D721Med (cell line): Measurements from ENCODE around the gene ACSM2A.
"Not testable (repeated sequence)": the region's sequence is repeated elsewhere in the genome, so short reads cannot be mapped to it uniquely, and the experiment has no call there.

Source experiments
- DNase-seq: peaks from one replicate; pipeline ENCODE4 v3.0.0; 2011; ENCODE audit warnings: low spot score; ENCODE audit not compliant: insufficient read length
- FAIRE-seq: peaks from 2 replicates; lab custom pipeline; 2011; peaks lifted over from hg19 to GRCh38; lab: Jason Lieb, UNC
- TF ChIP-seq, protein P1 (sequence below): IDR thresholded peaks from 2 replicates; pipeline ENCODE4 v1.5.1; 2012; ENCODE audit warnings: mild to moderate bottlenecking, control low read depth; ENCODE audit not compliant: insufficient read depth; ENCODE audit errors: missing control alignments

The ACSM2A gene, protein sequence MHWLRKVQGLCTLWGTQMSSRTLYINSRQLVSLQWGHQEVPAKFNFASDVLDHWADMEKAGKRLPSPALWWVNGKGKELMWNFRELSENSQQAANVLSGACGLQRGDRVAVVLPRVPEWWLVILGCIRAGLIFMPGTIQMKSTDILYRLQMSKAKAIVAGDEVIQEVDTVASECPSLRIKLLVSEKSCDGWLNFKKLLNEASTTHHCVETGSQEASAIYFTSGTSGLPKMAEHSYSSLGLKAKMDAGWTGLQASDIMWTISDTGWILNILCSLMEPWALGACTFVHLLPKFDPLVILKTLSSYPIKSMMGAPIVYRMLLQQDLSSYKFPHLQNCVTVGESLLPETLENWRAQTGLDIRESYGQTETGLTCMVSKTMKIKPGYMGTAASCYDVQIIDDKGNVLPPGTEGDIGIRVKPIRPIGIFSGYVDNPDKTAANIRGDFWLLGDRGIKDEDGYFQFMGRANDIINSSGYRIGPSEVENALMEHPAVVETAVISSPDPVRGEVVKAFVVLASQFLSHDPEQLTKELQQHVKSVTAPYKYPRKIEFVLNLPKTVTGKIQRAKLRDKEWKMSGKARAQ

DNA sequence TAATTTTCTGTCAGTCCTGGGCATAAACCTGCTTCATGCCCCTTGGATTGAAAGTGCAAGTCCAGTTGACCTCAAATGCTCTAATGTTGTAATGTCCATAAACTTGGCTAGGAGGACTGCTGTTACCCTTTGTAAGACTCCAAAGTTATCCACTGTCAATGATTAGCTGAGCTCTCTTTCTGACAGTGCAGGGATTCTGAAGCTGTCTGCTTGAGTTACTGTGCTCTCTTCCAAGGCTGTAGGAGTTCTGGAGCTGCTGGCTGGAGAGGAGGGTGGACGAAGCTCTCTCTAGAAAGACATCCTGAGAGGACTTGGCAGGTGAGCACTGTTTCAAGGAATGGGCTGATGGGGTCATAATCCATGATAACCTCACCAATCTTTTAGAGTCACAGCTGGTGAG lies at the start of gene ACSM2A:
Gene ACSM2A (plus strand): TSS at position 158 of the 400 bp plus-strand sequence. CDS start 8,594 bp downstream, outside the sequence.
- DNase-seq, FAIRE-seq: not testable (repeated sequence)

DNA sequence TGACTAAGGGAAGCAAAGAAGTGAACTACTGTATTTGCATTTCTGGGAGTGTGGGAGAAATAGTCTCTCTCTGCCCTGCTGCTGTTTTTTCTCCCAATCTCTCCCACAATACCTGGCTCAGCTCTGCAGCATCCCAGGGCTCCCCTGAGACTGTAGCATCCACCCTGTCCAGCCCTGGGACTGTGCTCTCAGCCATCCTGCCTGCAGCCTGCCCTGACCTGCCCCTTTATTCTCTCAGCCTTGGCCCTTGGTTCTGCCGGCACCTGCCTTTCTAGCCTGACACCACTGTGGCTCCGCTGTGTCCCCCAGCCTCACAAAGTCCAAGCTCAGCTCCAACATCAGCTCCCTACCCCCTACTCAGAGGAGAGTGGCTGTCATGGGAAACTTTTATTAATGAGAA lies 48.7 kb upstream of the ACSM2A start:
- no peak for FAIRE-seq
- no peak for DNase-seq
- TF ChIP-seq, protein P1, sequence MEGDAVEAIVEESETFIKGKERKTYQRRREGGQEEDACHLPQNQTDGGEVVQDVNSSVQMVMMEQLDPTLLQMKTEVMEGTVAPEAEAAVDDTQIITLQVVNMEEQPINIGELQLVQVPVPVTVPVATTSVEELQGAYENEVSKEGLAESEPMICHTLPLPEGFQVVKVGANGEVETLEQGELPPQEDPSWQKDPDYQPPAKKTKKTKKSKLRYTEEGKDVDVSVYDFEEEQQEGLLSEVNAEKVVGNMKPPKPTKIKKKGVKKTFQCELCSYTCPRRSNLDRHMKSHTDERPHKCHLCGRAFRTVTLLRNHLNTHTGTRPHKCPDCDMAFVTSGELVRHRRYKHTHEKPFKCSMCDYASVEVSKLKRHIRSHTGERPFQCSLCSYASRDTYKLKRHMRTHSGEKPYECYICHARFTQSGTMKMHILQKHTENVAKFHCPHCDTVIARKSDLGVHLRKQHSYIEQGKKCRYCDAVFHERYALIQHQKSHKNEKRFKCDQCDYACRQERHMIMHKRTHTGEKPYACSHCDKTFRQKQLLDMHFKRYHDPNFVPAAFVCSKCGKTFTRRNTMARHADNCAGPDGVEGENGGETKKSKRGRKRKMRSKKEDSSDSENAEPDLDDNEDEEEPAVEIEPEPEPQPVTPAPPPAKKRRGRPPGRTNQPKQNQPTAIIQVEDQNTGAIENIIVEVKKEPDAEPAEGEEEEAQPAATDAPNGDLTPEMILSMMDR: no peak

DNA sequence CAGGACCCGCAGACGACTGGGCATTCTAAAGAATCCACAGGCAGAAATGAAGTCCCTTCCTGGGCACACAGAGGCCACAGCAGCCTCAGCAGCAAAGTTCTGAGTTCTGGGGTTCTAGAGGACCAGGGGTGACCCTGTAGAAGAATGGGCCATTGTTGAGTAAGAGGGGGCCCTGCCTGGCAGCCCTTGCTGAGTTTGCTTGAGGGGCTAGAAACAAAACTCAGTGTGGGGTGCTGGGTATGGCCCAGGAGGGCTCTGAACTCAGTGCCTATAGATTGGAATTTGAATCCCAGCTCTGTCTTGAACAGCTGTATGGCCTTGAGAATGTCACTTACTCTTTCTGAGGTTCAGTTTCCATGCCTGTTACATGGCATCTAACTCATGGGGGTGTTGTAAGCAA lies 46.7 kb upstream of the ACSM2A start, which contains the start of gene PDILT:
Gene PDILT (minus strand): TSS at position 101 of the 400 bp plus-strand sequence. CDS start 5,437 bp downstream, outside the sequence.
- DNase-seq: no peak
- TF ChIP-seq, protein P1: no peak
- no peak for FAIRE-seq

DNA sequence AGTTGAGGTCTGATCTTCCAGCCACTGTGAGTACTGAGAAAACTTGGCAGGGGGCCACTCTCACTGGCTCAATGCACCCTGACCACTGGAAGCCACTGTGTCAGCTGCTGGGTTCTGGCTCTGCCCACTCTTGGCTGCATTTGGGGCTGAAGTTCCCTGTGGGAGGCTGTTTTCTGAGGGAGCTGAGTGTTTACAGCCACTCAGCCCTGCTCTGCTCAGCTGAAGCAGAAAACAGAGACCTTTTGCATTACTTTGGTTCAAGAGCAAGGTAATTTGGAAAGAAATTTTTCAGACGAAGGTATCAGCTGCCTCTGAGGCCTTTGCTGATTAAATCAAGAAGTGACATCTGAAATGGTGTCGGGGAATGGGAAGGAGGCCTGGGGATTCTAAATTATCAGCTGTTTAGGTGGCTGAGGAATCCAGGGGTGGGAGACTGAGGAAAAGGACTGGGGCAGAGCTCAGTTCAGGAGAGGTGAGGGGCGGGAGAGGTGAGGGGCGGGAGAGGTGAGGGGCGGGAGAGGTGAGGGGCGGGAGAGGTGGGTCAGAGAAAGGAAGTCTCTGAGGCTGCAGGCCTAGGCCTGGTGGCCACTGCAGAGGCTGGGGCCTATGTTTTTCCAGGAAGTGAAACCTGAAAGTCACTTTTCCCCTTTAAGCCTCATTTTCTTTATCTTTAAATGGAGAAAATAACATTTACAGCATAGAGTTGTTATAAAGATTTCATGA lies 41.8 kb upstream of the ACSM2A start, which contains the start of gene ACSM5:
Gene ACSM5 (plus strand): TSS at position 137 of the 723 bp plus-strand sequence. CDS start 1,951 bp downstream, outside the sequence.
- no peak for FAIRE-seq
- DNase-seq: no peak
- TF ChIP-seq, protein P1: no peak

DNA sequence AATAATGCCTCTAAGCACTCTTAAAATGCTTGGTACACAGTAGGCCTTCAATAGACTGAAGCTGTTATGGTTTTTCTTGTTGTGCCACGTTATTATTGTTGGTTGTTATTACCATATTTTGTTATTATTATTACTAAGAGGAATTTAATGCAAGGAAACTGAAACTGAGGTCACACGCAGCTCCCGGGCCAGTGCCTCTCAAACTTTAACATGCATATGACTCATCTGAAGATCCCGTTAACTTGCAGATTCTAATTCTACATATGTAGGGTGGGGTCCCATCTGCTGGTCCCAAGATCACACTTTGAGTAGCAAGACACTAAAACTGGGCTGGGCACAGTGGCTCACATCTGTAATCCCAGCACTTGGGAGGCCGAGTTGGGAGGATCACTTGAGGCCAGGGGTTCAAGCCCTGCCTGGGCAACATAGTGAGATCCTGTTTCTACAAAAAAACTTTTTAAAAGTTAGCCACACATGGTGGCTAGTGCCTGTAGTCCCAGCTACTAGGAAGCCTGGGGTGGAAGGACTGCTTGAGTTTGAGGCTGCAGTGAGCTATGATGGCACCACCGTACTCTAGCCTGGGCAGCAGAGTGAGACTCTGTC lies 41.1 kb upstream of the ACSM2A start:
- no peak for FAIRE-seq
- TF ChIP-seq, protein P1: no peak

DNA sequence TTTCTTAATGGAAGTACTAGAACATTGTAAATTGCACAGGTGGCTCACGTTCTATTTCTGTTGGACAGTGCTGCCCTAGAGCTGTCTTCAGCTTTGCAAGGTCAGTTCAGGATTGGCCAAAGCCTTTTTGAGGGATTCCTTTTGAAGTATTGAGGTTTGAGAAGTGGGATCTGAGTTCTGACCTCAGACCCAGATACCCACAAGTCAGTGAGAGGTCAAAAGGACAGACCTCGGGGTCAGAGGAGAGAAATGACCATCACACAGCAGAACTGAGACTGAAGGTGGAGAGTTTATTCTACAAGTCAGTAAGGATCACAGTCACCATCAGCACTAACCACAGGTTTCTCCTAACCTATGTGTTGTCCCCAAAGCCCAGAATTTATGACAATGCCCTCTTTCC lies 40.3 kb upstream of the ACSM2A start:
- TF ChIP-seq, protein P1: no peak
- no peak for FAIRE-seq
- no peak for DNase-seq

More for the DNA sequence above, 41.1 kb upstream of the ACSM2A start:
- DNase-seq: no peak

DNA sequence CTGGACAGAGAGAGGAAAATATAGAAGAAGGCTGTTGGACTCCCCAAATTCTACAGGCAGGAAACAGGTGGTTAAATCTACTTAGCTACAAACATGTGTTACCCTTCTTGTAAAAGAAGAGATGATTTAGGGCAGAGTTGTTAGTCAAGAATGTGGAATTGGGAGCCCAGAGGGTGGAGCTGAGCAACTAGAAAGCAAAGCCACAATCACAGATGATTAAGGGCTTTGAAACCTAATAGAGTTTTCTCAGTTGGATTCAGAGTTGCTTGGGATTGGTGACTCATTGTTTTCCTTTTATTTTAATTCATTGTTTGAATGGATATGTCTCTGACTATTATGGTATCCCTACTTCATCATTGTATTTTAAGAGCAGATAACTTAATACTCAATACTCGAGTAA lies 35.8 kb upstream of the ACSM2A start:
- DNase-seq (no peak), FAIRE-seq (no peak)
- TF ChIP-seq, protein P1: no peak

DNA sequence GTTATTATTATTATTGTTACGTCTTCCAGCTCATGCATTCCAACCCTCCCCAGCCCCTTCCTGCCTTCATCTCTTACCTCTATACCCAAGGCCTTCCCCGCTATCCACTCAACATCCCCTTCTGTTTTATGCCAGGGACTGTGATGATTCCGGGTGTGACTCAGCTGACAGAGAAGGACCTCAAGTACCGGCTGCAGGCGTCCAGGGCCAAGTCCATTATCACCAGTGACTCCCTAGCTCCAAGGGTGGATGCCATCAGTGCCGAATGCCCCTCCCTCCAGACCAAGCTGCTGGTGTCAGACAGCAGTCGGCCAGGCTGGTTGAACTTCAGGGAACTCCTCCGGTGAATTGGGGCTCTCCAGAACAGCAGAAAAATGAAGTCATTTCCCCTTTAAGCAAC lies 32.2 kb upstream of the ACSM2A start:
- not testable (repeated sequence) for FAIRE-seq, DNase-seq

DNA sequence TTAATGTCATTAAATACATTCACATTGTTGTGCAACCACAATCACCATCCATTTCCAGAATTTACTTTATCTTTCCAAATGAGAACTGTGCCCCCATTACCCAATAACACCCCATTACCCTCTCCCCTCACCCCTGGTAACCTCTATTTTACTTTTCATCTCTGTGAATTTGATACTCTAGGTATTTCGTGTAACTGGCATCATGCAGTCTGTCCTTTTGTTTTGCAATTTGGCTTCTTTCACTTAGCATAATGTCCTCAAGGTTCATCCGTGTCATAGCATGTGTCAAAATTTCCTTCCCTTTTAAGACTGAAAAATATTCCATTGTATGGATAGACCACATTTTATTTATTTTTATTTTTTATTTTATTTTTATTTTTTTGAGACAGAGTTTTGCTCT lies 29.6 kb upstream of the ACSM2A start:
- FAIRE-seq, DNase-seq: not testable (repeated sequence)

DNA sequence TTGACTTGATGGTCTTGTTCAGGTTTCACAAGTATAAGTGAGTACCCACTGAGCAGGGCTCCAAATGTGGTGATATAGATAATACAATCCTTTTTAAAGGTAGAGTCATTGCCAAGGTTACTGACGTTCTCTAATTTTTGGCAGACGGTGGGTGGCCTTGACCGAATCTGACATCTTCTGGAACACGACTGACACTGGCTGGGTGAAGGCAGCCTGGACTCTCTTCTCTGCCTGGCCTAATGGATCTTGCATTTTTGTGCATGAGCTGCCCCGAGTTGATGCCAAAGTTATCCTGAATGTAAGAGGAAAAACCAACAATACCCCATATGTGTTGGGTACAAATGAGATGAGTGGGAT lies 27.6 kb upstream of the ACSM2A start:
- DNase-seq, FAIRE-seq: not testable (repeated sequence)
